GM20000 (cell line): ENCODE results near the gene ADAMTS20.

ENCODE experiments used
- DNase-seq: peaks from one replicate; pipeline ENCODE4 v3.0.0; 2012; ENCODE audit warnings: low spot score
- CTCF ChIP-seq: IDR thresholded peaks from 2 replicates; pipeline ENCODE4 v1.5.1; 2012; ENCODE audit warnings: mild to moderate bottlenecking, control low read depth; ENCODE audit errors: extremely low read depth, missing control alignments

The ADAMTS20 gene

DNA sequence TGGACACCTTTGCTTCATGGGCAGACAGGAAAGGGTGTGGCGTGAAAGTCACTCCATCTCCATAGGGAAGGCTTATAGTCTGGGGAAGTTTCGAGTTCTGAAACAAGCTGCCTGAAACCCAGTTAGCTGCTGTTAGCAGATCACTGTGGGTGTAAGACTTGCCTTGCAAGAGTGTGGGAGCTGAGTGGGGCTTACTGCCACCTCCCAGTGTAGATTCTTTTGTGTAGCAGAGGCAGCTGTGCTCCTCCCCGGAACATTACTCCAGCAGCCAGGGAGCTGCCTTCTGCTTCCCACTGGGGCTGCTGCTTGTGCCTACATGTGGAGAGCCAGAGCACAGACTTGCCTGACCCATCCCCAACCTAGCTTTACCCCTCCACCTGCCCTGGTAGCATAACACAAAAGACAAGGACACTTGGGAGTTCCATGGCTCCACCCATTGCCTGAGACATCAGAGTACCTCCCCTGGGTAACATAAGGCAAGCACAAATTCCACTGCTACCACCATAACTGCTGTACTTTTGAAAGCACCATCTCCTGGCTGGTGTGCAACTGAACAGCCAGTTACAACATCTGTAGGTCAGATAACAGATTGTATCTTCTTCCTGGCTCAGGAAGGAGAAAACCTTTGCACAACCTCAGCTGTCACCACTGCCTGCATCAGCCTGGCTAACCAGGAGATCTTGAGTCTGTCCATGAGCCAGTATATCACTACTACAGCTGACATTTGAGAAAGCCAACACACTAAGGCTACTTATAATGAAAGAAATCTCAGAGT, 69.5 kb downstream of the ADAMTS20 start:
- DNase-seq = no peak
- no peak for TF ChIP-seq CTCF

GRCh38 chr12:43480591-43480990, 71.4 kb downstream of the ADAMTS20 start:
- no peak for TF ChIP-seq CTCF
- DNase-seq = no peak

- DNase-seq = no peak
- no peak for TF ChIP-seq CTCF
These were observed 89.3 kb downstream of the ADAMTS20 start for GRCh38 chr12:43462741-43463140.

GRCh38 chr12:43462080-43462479, 89.9 kb downstream of the ADAMTS20 start:
- no peak for DNase-seq
- no peak for TF ChIP-seq CTCF

- no peak for DNase-seq
- TF ChIP-seq CTCF = no peak
These were observed 92.7 kb downstream of the ADAMTS20 start for GRCh38 chr12:43459285-43459684.

- no peak for TF ChIP-seq CTCF
These were observed 98.2 kb downstream of the ADAMTS20 start for GRCh38 chr12:43453761-43454160.

GRCh38 chr12:43444940-43445564, 107.0 kb downstream of the ADAMTS20 start:
- DNase-seq = peak; percentile 7
- peak; percentile 40 for TF ChIP-seq CTCF

More at GRCh38 chr12:43453761-43454160, 98.2 kb downstream of the ADAMTS20 start:
- DNase-seq = no peak
